HepG2 (cell line): Measurements from ENCODE around the gene UCK2. TPM values are rescaled to one million over a fixed set of nuclear protein-coding genes. Genes with fewer than 3 reads are reported as not detected.

Experiments
- ATAC-seq: fragments of 200-7000 bp; cut with Tn5 transposase; 3 replicates; pipeline ENCODE4 v1.9.1; 2020; ENCODE audit warnings: mild to moderate bottlenecking, moderate library complexity
- BruUV-seq: library from RNA; stranded (reverse); fragments of 400-500 nt; replicated peaks from 2 replicates; lab custom pipeline; 2021; lab: Mats Ljungman, UMichigan
- CTCF ChIA-PET: fragments of 300-600 bp; formaldehyde crosslinking; extraction: SDS; loops from one replicate; lab custom pipeline; 2021; ENCODE audit warnings: low total read pairs, inconsistent platforms, low intra/inter-chr PET ratio; lab: Yijun Ruan, JAX
- POLR2A ChIA-PET: fragments of 350-600 bp; sonication (Branson Sonifier 250); formaldehyde crosslinking; loops from one replicate; lab custom pipeline; 2020; ENCODE audit warnings: antibody characterized with exemption, inconsistent platforms; lab: Yijun Ruan, JAX
- DNase-seq: peaks from one replicate; pipeline ENCODE4 v3.0.0-alpha.2; 2015; ENCODE audit warnings: low spot score
- FAIRE-seq: peaks from 3 replicates; lab custom pipeline; 2011; peaks lifted over from hg19 to GRCh38; lab: Jason Lieb, UNC
- H2AFZ ChIP-seq: one replicate; pipeline ENCODE4 v1.6.1; 2011; ENCODE audit warnings: low read length, inconsistent platforms
- H3K27ac ChIP-seq: fragments of 300-600 bp; 3 replicates; pipeline ENCODE4 v1.8.0; 2011; ENCODE audit warnings: mixed run types, mild to moderate bottlenecking, mixed read lengths, low read length, inconsistent platforms; ENCODE audit not compliant: insufficient read depth; ENCODE audit errors: extremely low read length
- H3K27me3 ChIP-seq, 2 experiments: fragments of 200-600 bp in 1 of 2; 2 replicates in 1 of 2; 3 replicates in 1 of 2; pipeline versions ENCODE4 v1.6.0 to v1.8.0; 2011; ENCODE audit warnings: low read length in 2 of 2, mild to moderate bottlenecking in 2 of 2, moderate library complexity in 2 of 2, inconsistent platforms in 1 of 2; ENCODE audit not compliant: insufficient read depth in 2 of 2, control insufficient read depth in 1 of 2
- H3K36me3 ChIP-seq, 2 experiments: fragments of 200-600 bp in 1 of 2; replicated peaks in 1 of 2; 2 replicates in 1 of 2; 3 replicates in 1 of 2; pipeline versions ENCODE4 v1.5.1 to v1.8.0; 2011; ENCODE audit warnings: low read length in 2 of 2, inconsistent platforms in 1 of 2; ENCODE audit not compliant: insufficient read depth in 2 of 2, control insufficient read depth in 1 of 2
- H3K4me1 ChIP-seq: 2 replicates; pipeline ENCODE4 v1.5.1; 2012; ENCODE audit warnings: low read length, inconsistent platforms; ENCODE audit not compliant: insufficient read depth
- H3K4me2 ChIP-seq: 2 replicates; pipeline ENCODE4 v1.6.0; 2011; ENCODE audit warnings: low read depth, low read length, inconsistent platforms
- H3K4me3 ChIP-seq, 3 experiments: fragments of 200-600 bp in 1 of 3; sonication (generic), shearing (Covaris generic) in 1 of 3; replicated peaks in 1 of 3; 2 replicates each; pipeline ENCODE4 v1.5.1; 2011 to 2016; ENCODE audit warnings: low read length in 3 of 3, inconsistent platforms in 2 of 3, low read depth in 2 of 3, mild to moderate bottlenecking in 2 of 3, control low read depth in 1 of 3, mixed read lengths in 1 of 3; ENCODE audit not compliant: insufficient read depth in 1 of 3
- H3K79me2 ChIP-seq: one replicate; pipeline ENCODE4 v1.6.1; 2011; ENCODE audit warnings: low read length, inconsistent platforms; ENCODE audit not compliant: insufficient read depth
- H3K9ac ChIP-seq: 2 replicates; pipeline ENCODE4 v1.6.0; 2011; ENCODE audit warnings: mild to moderate bottlenecking, low read depth, low read length, inconsistent platforms; ENCODE audit not compliant: insufficient read depth
- H3K9me3 ChIP-seq: 2 replicates; pipeline ENCODE4 v1.5.1; 2012; ENCODE audit warnings: mild to moderate bottlenecking, low read length
- H4K20me1 ChIP-seq: 2 replicates; pipeline ENCODE4 v1.6.0; 2011; ENCODE audit warnings: inconsistent platforms, mild to moderate bottlenecking, low read length, moderate library complexity; ENCODE audit not compliant: insufficient read depth
- ATF7 ChIP-seq, 2 experiments: fragments of 450-650 bp in 1 of 2; sonication (generic) in 1 of 2; formaldehyde crosslinking in 1 of 2; IDR thresholded peaks; 2 replicates each; pipeline versions ENCODE4 v1.4.0 to v1.6.1; 2016 to 2020; ENCODE audit warnings: antibody characterized with exemption in 1 of 2, mild to moderate bottlenecking in 1 of 2, missing genetic modification reagents in 1 of 2
- ATRX ChIP-seq: sonication (generic); formaldehyde crosslinking; IDR thresholded peaks from 2 replicates; pipeline ENCODE4 v1.4.0; 2020; ENCODE audit warnings: missing genetic modification reagents, borderline replicate concordance
- CEBPZ ChIP-seq: IDR thresholded peaks from 2 replicates; pipeline ENCODE4 v1.6.1; 2012; ENCODE audit warnings: low read length, improper control_type of control experiment
- HNF4A ChIP-seq: sonication (generic); formaldehyde crosslinking; IDR thresholded peaks from 2 replicates; pipeline ENCODE4 v1.4.0; 2020; ENCODE audit warnings: missing genetic modification reagents
- KDM4B ChIP-seq: sonication (generic); formaldehyde crosslinking; IDR thresholded peaks from 2 replicates; pipeline ENCODE4 v1.4.0; 2020; ENCODE audit warnings: missing genetic modification reagents
- PHF20 ChIP-seq: sonication (generic); formaldehyde crosslinking; IDR thresholded peaks from 2 replicates; pipeline ENCODE4 v1.5.0; 2020; ENCODE audit warnings: mild to moderate bottlenecking, missing genetic modification reagents
- PHF8 ChIP-seq: sonication (generic); formaldehyde crosslinking; IDR thresholded peaks from 2 replicates; pipeline ENCODE4 v1.5.0; 2020; ENCODE audit warnings: missing genetic modification reagents
- REXO4 ChIP-seq: sonication (generic); formaldehyde crosslinking; IDR thresholded peaks from 2 replicates; pipeline ENCODE4 v1.8.0; 2022; ENCODE audit warnings: missing genetic modification reagents, mild to moderate bottlenecking, borderline replicate concordance
- SAP130 ChIP-seq: IDR thresholded peaks from 2 replicates; pipeline ENCODE4 v1.6.1; 2016; ENCODE audit warnings: low read depth
- ZNF280D ChIP-seq: sonication (generic); formaldehyde crosslinking; IDR thresholded peaks from 2 replicates; pipeline ENCODE4 v1.5.1; 2020; ENCODE audit warnings: mild to moderate bottlenecking, missing genetic modification reagents
- WGBS: methylation state at CpG from one replicate; pipeline ENCODE4 v1.1.6; 2017; ENCODE audit warnings: low lambda C conversion rate; 5-methylcytosine and 5-hydroxymethylcytosine counted together
- in situ Hi-C: cut with HindIII; loops from 2 replicates; pipeline ENCODE4 v1.10.0; 2017; ENCODE audit warnings: low pct_unique_long_range_greater_than_20kb; ENCODE audit not compliant: extremely low pct_ligation_motif_present
- intact Hi-C: fragments of 100-400 bp; cut with micrococcal nuclease; formaldehyde crosslinking; loops from one replicate; pipeline ENCODE4 v1.10.0; 2022; ENCODE audit not compliant: unreplicated experiment
- polyA plus RNA-seq, 8 experiments: library from polyadenylated mRNA; depleted of rRNA in 3 of 8; stranded (reverse) in 7 of 8; unstranded in 1 of 8; fragments of >200 nt; fragmentation: Illumina TruSeq in 4 of 8; extraction: Trizol in 4 of 8; gene quantifications; 2 replicates each; pipeline versions ENCODE4 v1.2.1 to v1.2.3, GENCODE V29; 2011 to 2016; ENCODE audit warnings: low read depth in 4 of 8, missing spikeins in 1 of 8, mixed read lengths in 1 of 8; ENCODE audit not compliant: insufficient read depth in 1 of 8
- total RNA-seq, 5 experiments: library from RNA; depleted of rRNA; stranded (reverse); fragments of >200 nt; fragmentation: Illumina TruSeq; extraction: Trizol; gene quantifications; 2 replicates each; pipeline ENCODE4 v1.2.3, GENCODE V29; 2016; ENCODE audit warnings: low read depth in 1 of 5

UCK2 gene
- total and polyA plus RNA-seq, 2 of the 13 experiments (the other 11 are each of a cell fraction or from before 2014, with no cell fraction given): 64.3 to 78.0 TPM

- Histone ChIP-seq H2AFZ (no peak overlapping the region), H3K9me3 (no peaks in the 10 kb centered on the region), H3K4me3 (no peak overlapping the region), H3K36me3 (no peaks in the 10 kb centered on the region), H3K4me1 (peaks cover 36% of the 10 kb centered on the region), H4K20me1 (no peaks in the 10 kb centered on the region), H3K79me2 (no peaks in the 10 kb centered on the region), H3K4me2 (no peak overlapping the region), H3K27ac (no peak overlapping the region), H3K9ac (no peak overlapping the region), H3K27me3 (no peaks in the 10 kb centered on the region)
- DNase-seq (no peak), FAIRE-seq (no peak), ATAC-seq (no peak)
- intact Hi-C loops: loop anchor here (10.0 kb wide), 1 partner anchor 782 kb away; no protein-coding TSS in a partner anchor
- ChIA-PET POLR2A (no interaction called here), CTCF (no interaction called here)
- TF ChIP-seq KDM4B (CRISPR knock-in tag) (no peak), PHF20 (CRISPR knock-in tag) (no peak), CEBPZ (no peak), HNF4A (CRISPR knock-in tag) (no peak), PHF8 (no peak), ATRX (CRISPR knock-in tag) (no peak), ZNF280D (CRISPR knock-in tag) (no peak), REXO4 (CRISPR knock-in tag) (no peak), ATF7 (IDR thresholded peaks at IDR 0.05) (no peak), ATF7 (CRISPR knock-in tag; IDR thresholded peaks at IDR 0.05) (no peak), SAP130 (no peak)
- no TSS peak for BruUV-seq
- in situ Hi-C loops: loop anchor here (5.0 to 25.0 kb wide), 2 partner anchors 315 to 505 kb away; no protein-coding TSS in a partner anchor
- 82% methylated on average over 4 of the region's 4 CpGs for WGBS
Observed at GRCh38 chr1:165917166-165917565, 89.8 kb downstream of the UCK2 start.
